ENCODE results near the gene FERMT1.
A peak's percentile ranks its signal among the peaks of the same experiment; 100 is the strongest.

Gene FERMT1

GRCh38 chr20:6122873-6123648 is at the start of gene FERMT1:
FERMT1 (minus strand) TSS chr20:6123030; CDS start chr20:6119554, 3,476 bp downstream.
- DNase-seq: no peak

GRCh38 chr20:6169251-6169650 is 46.4 kb upstream of the FERMT1 start:
- DNase-seq: no peak

GRCh38 chr20:6168204-6168603 is 45.4 kb upstream of the FERMT1 start:
- no peak for DNase-seq

GRCh38 chr20:6165346-6165745 is 42.5 kb upstream of the FERMT1 start:
- no peak for DNase-seq

GRCh38 chr20:6164421-6165341 is 41.9 kb upstream of the FERMT1 start:
- DNase-seq: no peak

- DNase-seq: no peak
These were observed 37.9 kb upstream of the FERMT1 start for GRCh38 chr20:6160736-6161135.

- DNase-seq: no peak
These were observed 34.5 kb upstream of the FERMT1 start for GRCh38 chr20:6157345-6157744.

GRCh38 chr20:6152777-6153176 is 29.9 kb upstream of the FERMT1 start:
- DNase-seq: no peak

GRCh38 chr20:6148073-6148472 is 25.2 kb upstream of the FERMT1 start:
- no peak for DNase-seq

GRCh38 chr20:6142348-6142993 is 19.6 kb upstream of the FERMT1 start:
- peak; percentile 67 for DNase-seq

GRCh38 chr20:6140947-6141346 is 18.1 kb upstream of the FERMT1 start:
- no peak for DNase-seq

GRCh38 chr20:6135347-6135746 is 12.5 kb upstream of the FERMT1 start:
- no peak for DNase-seq

GRCh38 chr20:6134592-6134991 is 11.8 kb upstream of the FERMT1 start:
- DNase-seq: no peak

- no peak for DNase-seq
These were observed 7.2 kb upstream of the FERMT1 start for GRCh38 chr20:6130045-6130444.

- no peak for DNase-seq
These were observed 5.0 kb upstream of the FERMT1 start for GRCh38 chr20:6127825-6128224.

GRCh38 chr20:6126846-6127245 is 4.0 kb upstream of the FERMT1 start:
- no peak for DNase-seq

GRCh38 chr20:6123649-6124014 is 802 bp upstream of the FERMT1 start:
- DNase-seq: no peak

GRCh38 chr20:6122111-6122872 is 538 bp downstream of the FERMT1 start:
- DNase-seq: no peak

GRCh38 chr20:6121504-6121903 is 1.3 kb downstream of the FERMT1 start:
- DNase-seq: no peak

- DNase-seq: no peak
These were observed 2.3 kb downstream of the FERMT1 start for GRCh38 chr20:6120491-6120988.

GRCh38 chr20:6116758-6117157 is 6.1 kb downstream of the FERMT1 start:
- DNase-seq: no peak

- DNase-seq: no peak
These were observed 7.5 kb downstream of the FERMT1 start for GRCh38 chr20:6115221-6115895.
